Midbrain (tissue), 1 donor: ENCODE results near the gene SPRY4.
"Not testable (repeated sequence)": the region's sequence is repeated elsewhere in the genome, so short reads cannot be mapped to it uniquely, and the experiment has no call there.

Experiments
- DNase-seq: peaks from one replicate; lab custom pipeline; 2025; lab: John Stamatoyannopoulos, UW

Gene SPRY4

GRCh38 chr5:142324871-142325724, at the start of gene SPRY4:
Gene SPRY4, minus strand, starts transcription at chr5:142325021. Its CDS starts 9,913 bp downstream, at chr5:142315108.
- peak; percentile 91 for DNase-seq

- no peak for DNase-seq
These were observed 43.7 kb upstream of the SPRY4 start for GRCh38 chr5:142368529-142368928.

GRCh38 chr5:142366007-142366406, 41.2 kb upstream of the SPRY4 start:
- no peak for DNase-seq

- no peak for DNase-seq
These were observed 39.7 kb upstream of the SPRY4 start for GRCh38 chr5:142364251-142365145.

- no peak for DNase-seq
These were observed 38.8 kb upstream of the SPRY4 start for GRCh38 chr5:142363619-142363963.

- DNase-seq = not testable (repeated sequence)
These were observed 37.4 kb upstream of the SPRY4 start for GRCh38 chr5:142362193-142362592.

- no peak for DNase-seq
These were observed 35.8 kb upstream of the SPRY4 start for GRCh38 chr5:142360607-142361120.

GRCh38 chr5:142360051-142360498, 35.3 kb upstream of the SPRY4 start:
- DNase-seq = no peak

GRCh38 chr5:142358648-142359047, 33.8 kb upstream of the SPRY4 start:
- DNase-seq = no peak

GRCh38 chr5:142358121-142358520, 33.3 kb upstream of the SPRY4 start:
- no peak for DNase-seq

GRCh38 chr5:142357469-142358090, 32.8 kb upstream of the SPRY4 start:
- peak; percentile 5 for DNase-seq

- peak; percentile 61 for DNase-seq
These were observed 32.1 kb upstream of the SPRY4 start for GRCh38 chr5:142356716-142357468.

- DNase-seq = no peak
These were observed 31.5 kb upstream of the SPRY4 start for GRCh38 chr5:142356349-142356715.

GRCh38 chr5:142353071-142353472, 28.3 kb upstream of the SPRY4 start:
- no peak for DNase-seq

GRCh38 chr5:142350021-142350420, 25.2 kb upstream of the SPRY4 start:
- DNase-seq = no peak

- DNase-seq = no peak
These were observed 21.9 kb upstream of the SPRY4 start for GRCh38 chr5:142346706-142347105.

- not testable (repeated sequence) for DNase-seq
These were observed 20.1 kb upstream of the SPRY4 start for GRCh38 chr5:142344915-142345314.

GRCh38 chr5:142343531-142343930, 18.7 kb upstream of the SPRY4 start:
- no peak for DNase-seq

- DNase-seq = no peak
These were observed 17.5 kb upstream of the SPRY4 start for GRCh38 chr5:142342128-142342981.

- no peak for DNase-seq
These were observed 15.0 kb upstream of the SPRY4 start for GRCh38 chr5:142339781-142340180.
